OCI-LY1 (cell line): ENCODE measurements around the gene PDZD2.

Experiments used
- EZH2 ChIP-seq: fragments of 200-600 bp; sonication (generic), shearing (Covaris generic); IDR thresholded peaks from 2 replicates; pipeline ENCODE4 v1.8.0; 2017; ENCODE audit warnings: borderline replicate concordance, mixed run types, mild to moderate bottlenecking, antibody characterized with exemption, low read length, moderate library complexity, mixed read lengths
- TF ChIP-seq, protein P1 (sequence below): fragments of 200-600 bp; sonication (generic), shearing (Covaris generic); IDR thresholded peaks from 2 replicates; pipeline ENCODE4 v1.5.1; 2017; ENCODE audit warnings: mild to moderate bottlenecking, antibody characterized with exemption, low read length, moderate library complexity, mixed read lengths

DNA sequence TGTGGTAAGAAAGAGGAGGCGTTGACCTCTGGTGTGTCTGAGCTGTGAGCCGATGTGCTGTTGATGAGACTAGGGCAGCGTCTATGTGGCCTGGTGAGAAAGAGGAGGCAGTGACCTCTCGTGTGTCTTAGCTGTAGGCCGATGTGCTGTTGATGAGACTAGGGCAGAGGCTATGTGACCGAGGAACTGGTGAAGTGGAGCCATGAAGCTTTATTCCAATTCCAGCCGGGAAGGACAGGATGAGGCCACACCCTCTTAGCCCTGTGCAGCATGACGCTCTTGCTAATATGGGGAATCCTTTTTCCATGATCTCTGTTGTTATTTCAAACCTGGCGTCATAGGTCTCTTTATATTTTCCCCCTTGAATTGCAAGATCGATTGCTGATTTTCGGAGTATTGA is 362.8 kb downstream of the PDZD2 start:
- TF ChIP-seq, protein P1, sequence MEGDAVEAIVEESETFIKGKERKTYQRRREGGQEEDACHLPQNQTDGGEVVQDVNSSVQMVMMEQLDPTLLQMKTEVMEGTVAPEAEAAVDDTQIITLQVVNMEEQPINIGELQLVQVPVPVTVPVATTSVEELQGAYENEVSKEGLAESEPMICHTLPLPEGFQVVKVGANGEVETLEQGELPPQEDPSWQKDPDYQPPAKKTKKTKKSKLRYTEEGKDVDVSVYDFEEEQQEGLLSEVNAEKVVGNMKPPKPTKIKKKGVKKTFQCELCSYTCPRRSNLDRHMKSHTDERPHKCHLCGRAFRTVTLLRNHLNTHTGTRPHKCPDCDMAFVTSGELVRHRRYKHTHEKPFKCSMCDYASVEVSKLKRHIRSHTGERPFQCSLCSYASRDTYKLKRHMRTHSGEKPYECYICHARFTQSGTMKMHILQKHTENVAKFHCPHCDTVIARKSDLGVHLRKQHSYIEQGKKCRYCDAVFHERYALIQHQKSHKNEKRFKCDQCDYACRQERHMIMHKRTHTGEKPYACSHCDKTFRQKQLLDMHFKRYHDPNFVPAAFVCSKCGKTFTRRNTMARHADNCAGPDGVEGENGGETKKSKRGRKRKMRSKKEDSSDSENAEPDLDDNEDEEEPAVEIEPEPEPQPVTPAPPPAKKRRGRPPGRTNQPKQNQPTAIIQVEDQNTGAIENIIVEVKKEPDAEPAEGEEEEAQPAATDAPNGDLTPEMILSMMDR = no peak
- no peak for TF ChIP-seq EZH2
